Stimulated activated CD4-positive, alpha-beta T cell treated with anti-CD3 and anti-CD28 coated beads, Interleukin-1b, Interleukin-23, amount 100 ng/mL, for 24 hours (primary cell): Measurements from ENCODE around the gene NTSR2.

Experiments
- DNase-seq, 4 experiments: peaks; one replicate each; pipeline ENCODE4 v3.0.0-alpha.2; 2020; ENCODE audit warnings: low read depth in 4 of 4, low spot score in 1 of 4

The NTSR2 gene

DNA sequence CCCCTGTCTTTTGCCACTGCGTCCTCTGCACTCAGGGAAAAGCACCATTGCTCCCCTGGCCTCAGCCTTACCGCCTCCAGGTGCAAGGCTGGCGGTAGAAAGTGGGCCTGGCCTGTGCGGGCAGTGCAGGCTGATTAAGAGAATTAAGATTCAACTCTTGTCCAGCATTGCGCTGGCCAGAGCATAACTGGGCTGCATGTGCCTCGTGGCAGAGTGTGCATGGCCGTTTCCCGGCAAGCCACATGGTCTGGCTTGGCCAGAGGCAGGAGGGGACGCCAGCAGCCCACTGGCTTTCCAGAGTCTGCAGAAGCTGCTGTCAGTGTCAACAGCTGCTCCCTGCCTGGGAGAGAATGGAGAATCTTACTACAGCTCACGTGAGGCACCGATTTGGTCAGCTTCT lies 12.3 kb downstream of the NTSR2 start:
- no peak for DNase-seq

- no peak for DNase-seq
Observed at GRCh38 chr2:11657195-11657594, 12.8 kb downstream of the NTSR2 start.

DNA sequence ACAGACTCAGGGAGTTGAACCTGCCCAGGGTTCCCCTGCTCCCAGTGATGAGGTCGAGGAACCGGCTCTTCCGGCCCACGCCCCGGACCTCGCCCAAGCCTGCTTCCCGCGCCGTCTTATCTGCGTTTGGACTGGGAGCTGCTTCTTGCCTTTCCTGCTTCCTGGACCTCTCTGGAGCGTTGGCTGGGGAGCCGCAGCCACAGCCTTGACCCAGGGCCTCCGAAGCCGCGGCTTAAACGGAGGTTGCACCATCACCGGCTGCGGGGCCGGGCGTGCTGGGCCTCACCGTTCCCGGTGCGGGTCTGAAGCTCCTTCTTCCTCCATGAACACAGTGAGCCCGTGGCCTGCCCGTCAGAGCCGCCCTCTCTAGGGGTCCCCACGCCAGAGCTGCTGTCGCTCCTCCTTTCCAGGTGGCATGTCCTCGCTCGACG lies 13.3 kb downstream of the NTSR2 start:
- DNase-seq: no peak

DNA sequence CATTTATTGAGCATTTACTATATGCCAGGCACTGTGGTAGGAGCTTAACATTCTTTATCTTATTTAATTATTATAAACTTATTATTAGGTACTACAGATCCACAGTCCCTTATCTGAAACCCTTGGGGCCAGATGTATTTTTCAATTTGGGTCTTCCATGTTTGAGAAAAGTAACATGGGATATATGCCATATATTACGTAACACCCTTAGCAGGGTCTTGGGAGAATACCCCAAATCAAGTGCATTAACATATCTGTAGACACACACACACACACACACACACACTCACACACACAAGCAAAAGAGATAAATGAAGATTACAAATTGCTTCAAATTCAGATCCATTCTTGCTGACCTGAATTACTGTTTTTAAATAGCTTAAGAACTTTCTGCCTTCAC lies 13.7 kb downstream of the NTSR2 start:
- DNase-seq: no peak

GRCh38 chr2:11655495-11655894 lies 14.5 kb downstream of the NTSR2 start:
- DNase-seq: no peak

DNA sequence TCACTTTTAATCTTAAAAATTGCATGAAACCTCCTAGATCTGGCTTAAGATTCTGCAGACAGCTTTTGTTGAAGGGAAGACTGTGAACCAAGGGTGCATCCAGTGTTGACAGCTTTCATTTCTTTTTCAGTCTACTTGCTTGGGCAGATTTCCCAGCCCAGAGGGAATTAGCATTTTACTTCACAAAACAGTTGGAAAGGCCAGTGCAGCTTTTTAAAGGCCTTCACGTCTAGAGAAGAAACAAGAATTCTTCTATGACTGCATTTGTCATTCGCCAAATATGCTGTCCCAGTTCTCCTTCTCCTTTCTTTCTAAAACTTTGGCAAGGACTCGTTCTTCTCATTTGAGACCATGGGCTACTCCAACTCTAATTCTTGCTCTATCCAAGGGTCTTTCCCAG lies 17.4 kb downstream of the NTSR2 start:
- DNase-seq: no peak

DNA sequence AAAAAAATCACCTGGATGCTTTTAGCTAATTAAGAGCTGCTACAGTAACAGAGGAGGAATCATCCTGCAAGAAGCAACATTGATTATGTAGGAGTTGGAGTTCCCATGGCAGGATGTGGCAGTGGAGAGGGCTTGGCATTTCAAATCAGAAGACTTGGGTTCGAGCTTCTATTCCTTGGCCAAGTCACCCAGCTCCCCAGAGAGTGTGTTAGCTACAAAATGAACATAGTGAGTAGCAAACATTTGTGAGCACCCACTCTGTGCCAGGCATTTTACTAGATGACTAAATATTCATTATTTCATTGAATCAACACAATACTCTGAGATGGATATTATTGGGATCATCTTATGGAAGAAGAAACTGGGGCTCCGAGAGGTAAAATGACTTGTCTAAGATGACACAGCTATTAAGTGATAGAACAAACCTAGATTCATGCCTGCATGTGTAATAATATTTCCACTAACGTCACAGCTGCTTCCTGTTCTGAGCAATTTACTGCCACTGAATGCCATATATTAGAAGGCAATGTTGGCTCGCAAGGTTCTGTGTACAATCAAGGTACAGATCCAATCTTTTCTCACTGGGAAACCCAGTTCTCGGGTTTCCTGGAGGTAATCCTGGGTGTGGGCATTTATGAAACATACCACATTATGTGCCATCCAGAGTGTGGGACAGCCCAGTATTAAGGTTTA lies 18.0 kb downstream of the NTSR2 start:
- DNase-seq: no peak

DNA sequence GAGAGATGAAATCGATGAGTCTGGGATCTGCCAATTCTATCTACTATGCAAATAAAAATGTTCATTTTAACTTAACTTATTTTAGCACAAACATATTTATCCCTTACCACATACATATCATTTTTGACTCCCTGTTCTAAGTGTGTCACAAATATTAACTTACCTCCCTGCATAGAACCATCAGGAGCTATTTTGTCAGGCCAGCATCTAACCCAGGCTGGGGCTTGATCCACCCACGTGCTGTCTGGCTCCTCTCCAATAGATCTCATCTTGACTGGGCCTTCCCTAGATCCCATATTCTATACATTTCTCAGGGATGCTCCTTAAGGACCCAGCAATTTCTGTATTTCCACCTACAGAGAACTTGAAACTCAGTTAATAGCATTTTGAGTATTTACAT lies 20.9 kb downstream of the NTSR2 start:
- no peak for DNase-seq

- no peak for DNase-seq
Observed at GRCh38 chr2:11647834-11648600, 22.0 kb downstream of the NTSR2 start.

- DNase-seq: no peak
Observed at GRCh38 chr2:11646530-11646929, 23.5 kb downstream of the NTSR2 start.

DNA sequence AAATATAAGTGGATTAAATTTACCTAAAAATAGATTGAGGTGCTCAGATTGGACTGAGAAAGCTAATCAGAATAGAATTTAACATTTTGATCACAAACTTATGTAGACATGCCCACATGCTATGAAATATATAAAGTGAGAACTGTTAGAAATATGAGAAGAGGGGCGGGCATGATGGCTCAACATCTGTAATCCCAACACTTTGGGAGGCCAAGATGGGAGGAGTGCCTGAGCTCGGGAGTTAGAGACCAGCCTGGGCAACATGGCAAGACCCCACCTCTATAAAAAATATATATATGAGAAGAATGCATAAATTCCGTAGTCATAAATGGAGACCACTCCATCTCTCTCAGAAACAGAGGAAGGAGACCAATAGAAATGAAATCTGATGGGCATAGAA lies 25.7 kb downstream of the NTSR2 start:
- DNase-seq: no peak

- no peak for DNase-seq
Observed at GRCh38 chr2:11642972-11643371, 27.0 kb downstream of the NTSR2 start.

DNA sequence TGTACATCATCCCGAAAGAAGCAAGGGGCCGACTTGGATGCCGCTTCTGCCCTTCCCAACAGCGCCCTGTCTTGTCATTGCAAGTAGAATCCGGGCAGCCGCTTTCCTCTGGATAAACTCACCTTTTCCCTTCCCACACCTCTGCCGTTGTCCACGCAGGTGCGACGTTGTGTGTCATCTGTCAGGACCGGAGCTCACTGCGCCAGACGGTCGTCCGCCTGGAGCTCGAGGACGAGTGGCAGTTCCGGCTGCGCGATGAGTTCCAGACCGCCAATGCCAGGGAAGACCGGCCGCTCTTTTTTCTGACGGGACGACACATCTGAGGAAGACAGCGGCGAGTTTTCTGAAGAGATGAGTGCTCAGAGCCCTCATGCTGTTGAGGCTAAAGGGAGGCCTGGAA lies 29.9 kb downstream of the NTSR2 start:
- DNase-seq: no peak

DNA sequence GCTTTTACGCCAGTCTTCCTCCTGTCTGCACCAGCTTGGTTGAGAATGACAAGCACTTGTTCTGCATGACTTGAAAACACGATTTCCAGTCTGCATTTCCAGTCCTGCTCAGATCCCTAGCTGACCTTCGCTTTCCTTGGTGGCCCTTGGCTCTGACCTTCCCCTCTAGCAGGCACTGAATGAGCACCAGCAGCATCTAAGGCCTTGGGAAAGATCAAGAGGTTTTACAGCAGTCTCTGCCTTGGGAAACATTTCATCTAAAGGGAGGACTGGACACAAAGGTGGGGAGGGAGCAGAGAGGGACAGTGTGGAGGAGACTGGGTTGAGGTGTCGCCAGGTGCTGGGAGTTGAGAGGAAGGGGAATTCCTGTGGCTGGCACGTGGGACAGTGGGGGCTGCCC lies 30.5 kb downstream of the NTSR2 start:
- no peak for DNase-seq

DNA sequence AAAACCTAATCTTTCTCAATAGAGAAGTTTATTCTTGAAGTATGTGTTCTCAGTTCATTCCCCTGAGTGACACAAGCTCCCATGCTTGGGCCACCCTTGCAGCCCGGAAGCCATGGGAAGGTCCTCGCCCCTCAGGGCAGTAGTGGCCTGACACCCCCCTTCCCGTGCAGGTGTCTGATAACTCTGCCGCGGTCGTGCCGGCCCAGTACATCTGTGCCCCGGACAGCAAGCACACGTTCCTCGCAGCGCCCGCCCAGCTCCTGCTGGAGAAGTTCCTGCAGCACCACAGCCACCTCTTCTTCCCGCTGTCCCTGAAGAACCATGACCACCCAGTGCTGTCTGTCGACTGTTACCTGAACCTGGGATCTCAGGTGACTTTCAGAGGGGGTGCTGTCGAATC lies 32.4 kb downstream of the NTSR2 start:
- no peak for DNase-seq

- no peak for DNase-seq
Observed at GRCh38 chr2:11636593-11637295, 33.3 kb downstream of the NTSR2 start.

DNA sequence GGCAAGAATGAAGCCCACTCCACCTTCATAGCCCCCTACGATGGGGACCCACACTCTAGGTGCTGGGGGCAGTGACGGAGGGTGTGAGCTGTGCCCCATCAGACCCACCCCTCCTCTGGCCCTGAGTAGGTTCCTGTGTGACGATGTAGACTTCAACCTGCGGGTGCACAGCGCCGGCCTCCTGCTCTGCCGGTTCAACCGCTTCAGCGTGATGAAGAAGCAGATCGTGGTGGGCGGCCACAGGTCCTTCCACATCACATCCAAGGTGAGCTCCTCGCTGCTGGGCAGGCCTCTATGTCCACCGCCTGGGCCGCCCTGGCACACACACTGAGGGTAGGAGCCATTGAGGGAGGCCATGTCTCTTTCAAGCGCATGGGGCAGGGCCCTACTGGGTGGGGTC lies 34.9 kb downstream of the NTSR2 start:
- no peak for DNase-seq

GRCh38 chr2:11634584-11634983 lies 35.4 kb downstream of the NTSR2 start:
- DNase-seq: no peak

- DNase-seq: no peak
Observed at GRCh38 chr2:11633923-11634478, 36.0 kb downstream of the NTSR2 start.

DNA sequence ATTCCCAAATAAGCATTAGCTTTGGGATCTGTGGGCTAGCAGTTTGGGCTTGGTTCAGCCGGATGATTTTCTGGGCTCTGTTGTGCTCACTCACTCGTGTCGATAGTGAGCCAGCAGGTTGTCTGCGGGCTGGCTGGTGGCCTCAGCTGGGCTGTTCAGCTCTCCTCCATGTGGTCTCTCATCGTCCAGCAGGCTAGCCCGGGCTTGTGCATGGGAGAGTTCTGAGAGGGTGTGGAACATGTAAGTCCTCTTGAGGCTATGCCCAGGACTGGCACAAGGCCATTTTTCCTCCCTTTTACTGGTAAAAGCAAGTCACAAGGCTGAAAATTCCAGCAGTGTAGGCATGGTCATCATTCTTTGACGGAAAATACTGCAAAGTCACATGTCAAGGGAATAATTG lies 38.5 kb downstream of the NTSR2 start:
- DNase-seq: no peak

GRCh38 chr2:11630855-11631254 lies 39.1 kb downstream of the NTSR2 start:
- no peak for DNase-seq

GRCh38 chr2:11629851-11630250 lies 40.1 kb downstream of the NTSR2 start:
- DNase-seq: no peak
